ENCODE results near the gene RAX. TPM values are rescaled to one million over a fixed set of nuclear protein-coding genes. Genes with fewer than 3 reads are reported as not detected.

The RAX gene
- total RNA-seq, 4 donors from 2014 or later, result not detected

DNA sequence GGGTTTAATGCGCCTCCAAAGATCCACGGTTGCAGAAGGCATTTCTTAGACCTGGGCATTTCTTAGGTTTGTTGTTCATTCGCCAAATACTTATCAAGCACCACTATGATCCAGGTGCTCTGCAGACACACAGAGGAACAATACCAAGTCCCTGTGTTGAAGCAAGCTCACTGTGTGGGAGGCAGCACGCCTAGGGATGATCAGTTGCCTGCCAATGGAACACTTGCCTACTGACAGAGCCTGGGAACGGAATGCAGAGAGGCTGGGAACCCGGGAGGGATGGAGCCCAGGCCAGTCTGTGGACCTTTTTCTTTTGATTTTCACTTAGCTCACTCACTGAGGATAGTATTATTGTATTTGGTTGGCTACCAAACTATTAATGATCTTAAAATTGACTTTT is 55.2 kb downstream of the RAX start:
- H3K4me1 ChIP-seq, result peaks cover 0 to 7% (median 0%) of the 10 kb centered on the region in 4 donors
- peaks cover 0 to 3% of the 10 kb centered on the region in 2 donors for H3K27me3 ChIP-seq
- TF ChIP-seq POLR2A (IDR thresholded peaks at IDR 0.05), result no peak
- TF ChIP-seq, protein P1, sequence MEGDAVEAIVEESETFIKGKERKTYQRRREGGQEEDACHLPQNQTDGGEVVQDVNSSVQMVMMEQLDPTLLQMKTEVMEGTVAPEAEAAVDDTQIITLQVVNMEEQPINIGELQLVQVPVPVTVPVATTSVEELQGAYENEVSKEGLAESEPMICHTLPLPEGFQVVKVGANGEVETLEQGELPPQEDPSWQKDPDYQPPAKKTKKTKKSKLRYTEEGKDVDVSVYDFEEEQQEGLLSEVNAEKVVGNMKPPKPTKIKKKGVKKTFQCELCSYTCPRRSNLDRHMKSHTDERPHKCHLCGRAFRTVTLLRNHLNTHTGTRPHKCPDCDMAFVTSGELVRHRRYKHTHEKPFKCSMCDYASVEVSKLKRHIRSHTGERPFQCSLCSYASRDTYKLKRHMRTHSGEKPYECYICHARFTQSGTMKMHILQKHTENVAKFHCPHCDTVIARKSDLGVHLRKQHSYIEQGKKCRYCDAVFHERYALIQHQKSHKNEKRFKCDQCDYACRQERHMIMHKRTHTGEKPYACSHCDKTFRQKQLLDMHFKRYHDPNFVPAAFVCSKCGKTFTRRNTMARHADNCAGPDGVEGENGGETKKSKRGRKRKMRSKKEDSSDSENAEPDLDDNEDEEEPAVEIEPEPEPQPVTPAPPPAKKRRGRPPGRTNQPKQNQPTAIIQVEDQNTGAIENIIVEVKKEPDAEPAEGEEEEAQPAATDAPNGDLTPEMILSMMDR (IDR thresholded peaks at IDR 0.05), result no peak
- no peak overlapping the region for H3K27ac ChIP-seq
- no peaks in the 10 kb centered on the region for H3K36me3 ChIP-seq
- no peak for DNase-seq
- no peak overlapping the region for H3K4me3 ChIP-seq
- H3K9me3 ChIP-seq, result no peaks in the 10 kb centered on the region

Other genes with a start within 250 kb of the RAX start
- 10 to 100 TPM; 15.7 to 52.9 (median 29.4) TPM for gene SEC11C, start 133.6 kb downstream of the RAX start, total RNA-seq
- not detected for gene GRP, start 53.3 kb downstream of the RAX start, total RNA-seq
- not detected for gene CPLX4, start 45.2 kb upstream of the RAX start, total RNA-seq
- gene LMAN1, start 85.8 kb upstream of the RAX start, total RNA-seq, result 10 to 100 TPM; 59.7 to 78.5 (median 63.2) TPM

Measured in Peyer's patch (tissue), 4 donors.